Measurements from ENCODE around the gene ROBO2.

Gene ROBO2

DNA sequence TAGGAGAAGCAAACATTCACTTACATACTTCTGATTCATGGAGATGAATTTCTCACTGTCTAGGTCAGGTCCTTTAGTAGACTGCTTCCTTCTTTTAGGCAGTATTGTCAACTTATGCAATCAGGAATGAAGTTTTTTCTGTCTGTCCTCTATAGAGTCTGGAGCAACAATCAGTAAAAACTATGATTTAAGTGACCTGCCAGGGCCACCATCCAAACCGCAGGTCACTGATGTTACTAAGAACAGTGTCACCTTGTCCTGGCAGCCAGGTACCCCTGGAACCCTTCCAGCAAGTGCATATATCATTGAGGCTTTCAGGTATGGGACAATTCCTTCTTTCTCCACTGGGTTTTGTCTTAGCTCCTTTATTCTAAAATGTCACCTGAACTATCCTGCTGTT, 523.1 kb downstream of the ROBO2 start:
- TF ChIP-seq, protein P1, sequence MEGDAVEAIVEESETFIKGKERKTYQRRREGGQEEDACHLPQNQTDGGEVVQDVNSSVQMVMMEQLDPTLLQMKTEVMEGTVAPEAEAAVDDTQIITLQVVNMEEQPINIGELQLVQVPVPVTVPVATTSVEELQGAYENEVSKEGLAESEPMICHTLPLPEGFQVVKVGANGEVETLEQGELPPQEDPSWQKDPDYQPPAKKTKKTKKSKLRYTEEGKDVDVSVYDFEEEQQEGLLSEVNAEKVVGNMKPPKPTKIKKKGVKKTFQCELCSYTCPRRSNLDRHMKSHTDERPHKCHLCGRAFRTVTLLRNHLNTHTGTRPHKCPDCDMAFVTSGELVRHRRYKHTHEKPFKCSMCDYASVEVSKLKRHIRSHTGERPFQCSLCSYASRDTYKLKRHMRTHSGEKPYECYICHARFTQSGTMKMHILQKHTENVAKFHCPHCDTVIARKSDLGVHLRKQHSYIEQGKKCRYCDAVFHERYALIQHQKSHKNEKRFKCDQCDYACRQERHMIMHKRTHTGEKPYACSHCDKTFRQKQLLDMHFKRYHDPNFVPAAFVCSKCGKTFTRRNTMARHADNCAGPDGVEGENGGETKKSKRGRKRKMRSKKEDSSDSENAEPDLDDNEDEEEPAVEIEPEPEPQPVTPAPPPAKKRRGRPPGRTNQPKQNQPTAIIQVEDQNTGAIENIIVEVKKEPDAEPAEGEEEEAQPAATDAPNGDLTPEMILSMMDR (IDR thresholded peaks at IDR 0.05; ENCODE audit: insufficient read depth, low read depth, low read length, missing control alignments) = no peak
- peak; percentile 2 for DNase-seq (ENCODE audit: low read depth)

DNA sequence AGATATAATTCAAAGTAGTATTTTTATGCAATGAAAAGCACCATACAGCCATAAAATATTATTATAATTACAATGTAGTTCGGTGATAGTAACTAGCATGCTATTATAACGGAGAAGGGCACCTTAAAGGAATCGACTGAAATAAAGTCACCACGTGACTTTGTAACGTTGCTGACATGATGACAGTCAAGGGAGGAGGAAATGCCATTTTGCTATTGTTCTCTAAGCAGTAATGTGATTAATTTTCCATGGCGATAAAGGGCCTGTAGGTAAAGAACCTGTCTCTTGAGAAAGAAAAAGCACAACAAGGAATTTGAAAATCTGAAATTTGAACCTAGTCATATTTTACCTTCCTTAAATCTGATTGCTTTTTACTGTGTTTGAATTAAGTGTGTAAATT, 526.2 kb downstream of the ROBO2 start:
- no peak overlapping the region for H3K4me3 ChIP-seq (ENCODE audit: low read length)
- no peak for DNase-seq (ENCODE audit: low read depth)
- TF ChIP-seq, protein P1 (IDR thresholded peaks at IDR 0.05; ENCODE audit: insufficient read depth, low read depth, low read length, missing control alignments) = no peak

More for the DNA sequence above, 523.1 kb downstream of the ROBO2 start:
- no peak overlapping the region for H3K4me3 ChIP-seq (ENCODE audit: low read length)

DNA sequence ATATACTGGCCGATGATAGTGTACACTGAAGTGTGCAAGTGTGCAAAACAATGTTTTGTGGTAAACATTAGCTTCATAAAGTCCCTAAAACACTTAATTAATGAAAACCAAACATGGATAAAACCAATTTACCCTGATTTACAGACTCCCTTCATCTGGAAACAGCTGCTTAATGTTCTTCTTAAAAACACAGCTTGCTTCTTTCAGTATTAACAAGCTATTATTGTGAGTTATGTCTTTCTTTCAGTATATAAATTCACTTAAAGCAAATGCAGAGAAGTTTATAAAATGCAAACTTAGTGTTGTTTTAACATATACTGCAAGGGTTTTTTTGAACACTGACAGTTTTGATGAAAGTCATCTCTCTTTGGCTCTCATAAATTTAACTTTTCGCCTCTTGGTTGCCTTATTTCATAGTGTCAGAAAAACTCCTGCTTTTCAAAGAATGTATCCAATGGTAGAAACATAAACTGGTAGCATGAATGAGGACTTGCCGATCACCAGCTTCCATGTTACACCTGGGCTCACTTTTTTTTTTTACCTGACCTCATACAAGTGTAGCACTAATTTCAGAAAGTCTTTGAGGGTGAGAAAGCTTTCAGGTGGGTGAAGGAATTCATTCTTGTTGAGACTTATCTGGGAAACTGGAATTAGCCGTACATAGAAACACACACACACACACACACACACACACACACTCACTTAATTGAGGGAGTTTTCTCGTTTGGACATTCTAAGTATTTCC, 532.2 kb downstream of the ROBO2 start:
- H3K4me3 ChIP-seq (ENCODE audit: low read length) = no peak overlapping the region
- TF ChIP-seq, protein P1 (IDR thresholded peaks at IDR 0.05; ENCODE audit: insufficient read depth, low read depth, low read length, missing control alignments) = no peak
- no peak for DNase-seq (ENCODE audit: low read depth)

GRCh38 chr3:77577264-77577663, 537.4 kb downstream of the ROBO2 start:
- no peak overlapping the region for H3K4me3 ChIP-seq (ENCODE audit: low read length)
- DNase-seq (ENCODE audit: low read depth) = no peak
- TF ChIP-seq, protein P1 (IDR thresholded peaks at IDR 0.05; ENCODE audit: insufficient read depth, low read depth, low read length, missing control alignments) = no peak

- no peak overlapping the region for H3K4me3 ChIP-seq (ENCODE audit: low read length)
- TF ChIP-seq, protein P1 (IDR thresholded peaks at IDR 0.05; ENCODE audit: insufficient read depth, low read depth, low read length, missing control alignments) = no peak
- DNase-seq (ENCODE audit: low read depth) = no peak
Observed at GRCh38 chr3:77586216-77586615, 546.3 kb downstream of the ROBO2 start.

- no peak for DNase-seq (ENCODE audit: low read depth)
- TF ChIP-seq, protein P1 (IDR thresholded peaks at IDR 0.05; ENCODE audit: insufficient read depth, low read depth, low read length, missing control alignments) = no peak
- H3K4me3 ChIP-seq (ENCODE audit: low read length) = no peak overlapping the region
Observed at GRCh38 chr3:77588863-77589262, 549.0 kb downstream of the ROBO2 start.

DNA sequence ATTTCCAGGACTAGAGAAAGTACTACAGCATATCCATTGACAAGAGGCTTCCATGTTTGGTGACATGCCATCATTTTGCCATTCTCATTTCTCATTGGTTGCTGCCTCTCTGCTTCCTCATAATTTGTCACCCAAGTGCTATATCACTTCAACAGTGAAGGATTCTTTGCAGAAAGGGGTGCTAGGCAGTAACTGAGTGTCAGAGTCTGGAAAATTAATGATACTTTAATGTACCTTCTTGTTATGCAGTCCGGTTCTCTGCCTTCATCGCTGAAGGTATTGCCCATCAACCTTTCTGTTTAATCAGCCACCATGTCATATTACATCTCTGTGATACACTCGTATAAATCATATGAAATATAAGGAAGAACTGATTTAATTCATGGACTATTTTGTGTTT, 550.3 kb downstream of the ROBO2 start:
- no peak for DNase-seq (ENCODE audit: low read depth)
- no peak overlapping the region for H3K4me3 ChIP-seq (ENCODE audit: low read length)
- TF ChIP-seq, protein P1 (IDR thresholded peaks at IDR 0.05; ENCODE audit: insufficient read depth, low read depth, low read length, missing control alignments) = no peak
